ENCODE results near the gene SLC35F1.

The SLC35F1 gene

DNA sequence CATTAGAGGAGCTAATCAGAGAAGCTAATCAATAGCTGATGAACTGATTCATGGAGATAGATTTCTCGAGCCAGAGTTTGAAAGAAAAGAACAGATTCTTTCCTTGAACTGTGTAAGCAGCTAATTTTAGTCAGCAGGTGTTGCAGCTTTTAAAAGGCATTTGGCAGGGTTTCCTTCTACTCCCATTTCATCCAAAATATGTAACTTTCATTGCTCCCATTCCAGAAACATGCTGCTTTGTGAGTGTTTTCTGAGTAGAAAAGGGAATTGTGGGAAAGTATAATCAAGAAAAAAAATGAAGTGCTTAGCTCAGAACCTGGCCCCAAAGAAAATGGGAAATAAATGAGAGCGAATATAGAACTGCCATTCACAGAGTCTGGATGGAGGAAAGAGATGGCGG lies 20.8 kb downstream of the SLC35F1 start:
- TF ChIP-seq CTCF (conservative IDR thresholded peaks at IDR 0.05) = no peak
- TF ChIP-seq ZFX (IDR thresholded peaks at IDR 0.05) = no peak
- no peak overlapping the region for H3K27ac ChIP-seq

GRCh38 chr6:117928833-117929232 lies 21.8 kb downstream of the SLC35F1 start:
- no peak for TF ChIP-seq ZFX (IDR thresholded peaks at IDR 0.05)
- no peak for TF ChIP-seq CTCF (conservative IDR thresholded peaks at IDR 0.05)
- no peak overlapping the region for H3K27ac ChIP-seq

DNA sequence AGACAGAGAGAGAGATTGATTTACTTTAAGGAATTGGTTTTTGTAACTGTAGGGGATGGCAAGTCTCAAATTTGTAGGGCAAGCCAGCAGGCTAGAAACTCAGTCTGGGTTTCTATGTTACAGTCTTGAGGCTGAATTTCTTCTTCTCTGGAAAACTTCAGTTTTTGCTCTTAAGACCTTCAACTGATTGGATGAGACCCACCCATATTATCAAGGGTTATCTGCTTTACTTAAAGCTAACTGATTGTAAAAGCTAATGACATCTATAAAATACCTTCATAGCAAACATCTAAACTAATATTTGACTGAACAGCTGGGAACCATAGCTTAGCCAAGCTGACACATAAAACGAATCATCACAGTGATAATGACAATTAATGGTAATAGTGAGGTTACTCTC lies 22.4 kb downstream of the SLC35F1 start:
- no peak for TF ChIP-seq ZFX (IDR thresholded peaks at IDR 0.05)
- TF ChIP-seq CTCF (conservative IDR thresholded peaks at IDR 0.05) = no peak
- no peak overlapping the region for H3K27ac ChIP-seq

GRCh38 chr6:117930645-117931044 lies 23.6 kb downstream of the SLC35F1 start:
- TF ChIP-seq CTCF (conservative IDR thresholded peaks at IDR 0.05) (no peak), ZFX (IDR thresholded peaks at IDR 0.05) (no peak)
- no peak overlapping the region for H3K27ac ChIP-seq

GRCh38 chr6:117932001-117932400 lies 24.9 kb downstream of the SLC35F1 start:
- TF ChIP-seq CTCF (conservative IDR thresholded peaks at IDR 0.05) (no peak), ZFX (IDR thresholded peaks at IDR 0.05) (no peak)
- H3K27ac ChIP-seq = no peak overlapping the region

- TF ChIP-seq CTCF (conservative IDR thresholded peaks at IDR 0.05) (no peak), ZFX (IDR thresholded peaks at IDR 0.05) (no peak)
- no peak overlapping the region for H3K27ac ChIP-seq
These were observed 25.6 kb downstream of the SLC35F1 start for GRCh38 chr6:117932676-117933075.

- no peak overlapping the region for H3K27ac ChIP-seq
- TF ChIP-seq CTCF (conservative IDR thresholded peaks at IDR 0.05) = no peak
- no peak for TF ChIP-seq ZFX (IDR thresholded peaks at IDR 0.05)
These were observed 26.4 kb downstream of the SLC35F1 start for GRCh38 chr6:117933471-117933870.
